NCI-H510A (cell line): Measurements from ENCODE around the gene SOAT2.
"Not testable (repeated sequence)": the region's sequence is repeated elsewhere in the genome, so short reads cannot be mapped to it uniquely, and the experiment has no call there.

Experiments used
- DNase-seq: peaks from one replicate; lab custom pipeline; 2025; lab: John Stamatoyannopoulos, UW

SOAT2 gene

DNA sequence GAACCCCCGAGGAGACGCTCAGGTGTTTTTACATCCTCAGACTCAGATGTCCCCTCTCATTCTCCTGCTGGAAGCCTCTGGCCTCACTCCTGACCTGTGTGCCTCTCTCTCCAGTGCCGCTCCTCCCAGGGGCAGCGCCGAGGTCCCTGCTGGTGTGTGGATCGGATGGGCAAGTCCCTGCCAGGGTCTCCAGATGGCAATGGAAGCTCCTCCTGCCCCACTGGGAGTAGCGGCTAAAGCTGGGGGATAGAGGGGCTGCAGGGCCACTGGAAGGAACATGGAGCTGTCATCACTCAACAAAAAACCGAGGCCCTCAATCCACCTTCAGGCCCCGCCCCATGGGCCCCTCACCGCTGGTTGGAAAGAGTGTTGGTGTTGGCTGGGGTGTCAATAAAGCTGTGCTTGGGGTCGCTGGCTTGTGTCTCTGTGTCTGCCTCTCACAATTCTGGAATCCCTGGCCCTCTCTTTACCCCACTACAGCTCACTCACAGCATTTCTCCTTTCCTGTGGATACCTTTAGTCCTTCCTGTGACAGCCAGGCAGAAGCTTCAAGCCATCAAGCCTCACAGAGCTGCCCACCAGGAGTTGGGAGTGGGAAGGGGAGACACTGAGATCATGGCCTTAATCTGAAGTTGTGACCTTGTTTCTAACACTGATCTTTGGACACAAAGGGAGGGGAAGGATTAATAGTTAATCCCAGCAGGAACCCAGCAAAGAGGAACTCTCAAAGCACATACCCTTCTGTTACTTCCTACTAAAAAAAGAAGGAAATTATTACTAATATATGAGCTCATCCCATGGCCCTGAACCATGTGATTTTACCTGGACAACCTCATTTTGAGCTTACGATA is 1.1 kb upstream of the SOAT2 start:
- no peak for DNase-seq

DNA sequence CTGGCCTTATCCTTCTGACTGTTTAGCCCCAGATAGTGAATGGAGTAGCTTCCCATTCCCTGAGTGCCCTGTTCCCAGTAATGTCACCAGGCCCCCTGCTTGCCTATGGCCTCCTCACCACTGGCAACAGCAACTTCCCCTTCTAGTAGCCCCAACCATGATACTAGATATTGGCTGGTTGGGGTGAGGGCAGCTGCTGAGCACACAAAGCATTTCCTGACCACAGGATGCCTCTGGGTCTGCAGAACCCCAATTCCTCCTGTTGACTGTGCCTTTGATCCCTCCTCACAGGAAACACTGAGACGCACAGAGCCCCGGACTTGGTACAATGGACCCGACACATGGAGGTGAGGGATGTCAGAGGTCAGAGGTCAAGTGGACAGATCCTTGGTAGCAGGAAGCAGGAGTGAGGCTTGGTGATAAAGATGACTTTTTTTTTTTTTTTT is 597 bp downstream of the SOAT2 start:
- no peak for DNase-seq

DNA sequence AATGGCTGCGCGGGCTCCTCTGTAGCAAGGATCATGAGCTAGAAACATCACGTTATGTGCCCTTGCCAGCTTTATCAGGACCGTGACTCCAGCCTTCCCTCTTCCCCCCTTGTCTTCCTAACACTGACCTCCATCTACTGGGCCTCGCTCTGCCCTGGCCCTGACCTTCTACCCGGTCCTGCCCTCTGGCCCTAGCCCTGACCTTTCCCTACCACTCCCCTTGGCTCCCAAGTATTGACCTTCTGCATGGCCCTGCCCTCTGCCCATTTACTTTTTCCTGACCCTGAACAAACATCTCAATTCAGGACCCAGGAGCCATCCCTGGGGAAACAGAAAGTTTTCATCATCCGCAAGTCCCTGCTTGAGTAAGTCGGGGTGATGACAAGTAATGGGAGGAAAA is 2.0 kb downstream of the SOAT2 start:
- no peak for DNase-seq

DNA sequence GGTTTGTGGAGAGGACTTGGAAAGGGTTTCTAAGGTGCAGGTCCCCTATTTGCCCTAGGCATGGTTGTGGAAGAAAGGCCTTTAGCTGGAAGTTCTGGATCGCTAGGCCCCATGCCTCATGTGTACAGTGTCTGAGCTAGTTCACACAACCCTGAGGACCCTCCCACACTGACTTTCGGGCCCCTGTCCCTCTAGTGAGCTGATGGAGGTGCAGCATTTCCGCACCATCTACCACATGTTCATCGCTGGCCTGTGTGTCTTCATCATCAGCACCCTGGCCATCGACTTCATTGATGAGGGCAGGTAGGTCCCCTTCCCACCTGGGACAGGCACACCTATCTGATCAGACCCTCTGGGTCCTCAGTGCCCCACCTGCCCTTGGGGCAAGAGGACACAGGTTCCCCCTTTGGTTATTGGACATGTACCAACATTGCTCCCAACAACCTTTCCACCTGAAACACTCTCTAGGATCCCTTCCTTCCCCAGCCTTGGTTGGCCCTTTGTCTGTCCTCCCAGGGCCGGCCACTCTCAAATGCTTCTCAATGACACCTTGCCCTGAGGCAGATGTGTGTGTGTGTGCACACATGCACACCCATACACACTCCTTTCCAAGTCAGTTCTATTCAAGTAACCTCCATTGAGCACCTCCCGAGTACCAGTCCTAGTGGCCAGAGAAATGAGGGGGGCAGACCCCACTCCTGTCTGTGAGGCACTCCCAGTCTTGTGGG is 2.6 kb downstream of the SOAT2 start:
- no peak for DNase-seq

DNA sequence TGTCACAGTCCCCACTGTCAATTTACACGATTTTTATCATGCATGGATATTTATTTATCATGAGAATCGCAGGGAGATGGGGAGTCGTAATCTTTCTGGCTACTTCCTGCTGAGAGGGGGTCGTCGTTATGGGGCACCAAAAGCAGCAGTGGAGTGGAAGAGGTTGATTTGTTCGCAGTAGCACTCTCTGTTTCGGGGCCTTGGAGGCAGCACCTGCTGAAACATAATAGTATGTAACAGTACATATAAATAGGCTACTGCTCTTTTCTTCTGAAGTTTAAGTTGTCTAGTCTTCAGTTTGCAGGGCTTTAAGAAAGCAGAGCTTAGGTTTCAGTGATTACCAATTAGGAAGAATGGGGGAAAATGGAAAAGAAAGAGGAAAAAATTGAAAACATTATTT is 3.8 kb downstream of the SOAT2 start:
- DNase-seq: no peak

DNA sequence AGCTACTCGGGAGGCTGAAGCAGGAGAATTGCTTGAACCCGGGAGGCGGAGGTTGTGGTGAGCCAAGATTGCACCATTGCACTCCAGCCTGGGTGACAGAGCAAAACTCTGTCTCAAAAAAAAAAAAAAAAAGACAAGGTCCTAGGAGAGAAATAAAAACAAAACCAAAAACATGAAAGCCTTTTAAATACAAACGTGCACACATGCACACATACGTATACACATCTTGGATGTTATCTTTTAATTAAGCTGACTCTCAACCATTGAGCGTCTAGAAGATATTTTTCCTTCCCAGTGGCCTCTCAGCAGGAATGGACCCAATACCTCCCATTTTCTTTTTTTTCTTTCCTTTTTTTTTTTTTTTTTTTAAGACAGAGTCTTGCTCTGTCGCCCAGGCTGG is 9.1 kb downstream of the SOAT2 start:
- not testable (repeated sequence) for DNase-seq

DNA sequence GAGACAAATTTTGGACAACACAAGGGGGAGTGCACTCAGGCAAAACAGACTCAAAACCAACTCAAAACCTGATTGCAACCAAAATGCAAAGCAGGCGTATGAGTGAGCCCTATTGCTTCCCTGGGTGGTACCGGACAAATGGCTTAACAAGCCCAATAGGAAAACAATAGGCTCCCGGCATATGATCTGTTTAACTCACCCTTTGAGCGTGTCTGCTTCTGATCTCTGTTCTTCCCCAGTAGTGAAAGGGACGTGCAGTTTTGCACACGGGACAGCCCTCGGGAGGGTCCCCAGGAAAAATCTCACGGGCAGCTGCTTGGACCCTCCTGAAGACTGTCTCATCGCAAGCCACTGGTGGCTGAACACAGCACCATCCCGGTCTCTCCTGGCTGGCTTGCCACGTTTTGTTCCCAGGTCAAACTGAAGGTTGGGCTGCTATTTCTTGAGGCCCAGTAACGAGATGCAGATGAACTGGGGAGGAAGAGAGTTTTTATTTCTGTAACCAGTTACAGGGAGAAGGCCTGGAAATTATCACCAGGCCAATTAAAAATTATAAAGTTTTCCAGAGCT is 9.9 kb downstream of the SOAT2 start:
- DNase-seq: no peak

DNA sequence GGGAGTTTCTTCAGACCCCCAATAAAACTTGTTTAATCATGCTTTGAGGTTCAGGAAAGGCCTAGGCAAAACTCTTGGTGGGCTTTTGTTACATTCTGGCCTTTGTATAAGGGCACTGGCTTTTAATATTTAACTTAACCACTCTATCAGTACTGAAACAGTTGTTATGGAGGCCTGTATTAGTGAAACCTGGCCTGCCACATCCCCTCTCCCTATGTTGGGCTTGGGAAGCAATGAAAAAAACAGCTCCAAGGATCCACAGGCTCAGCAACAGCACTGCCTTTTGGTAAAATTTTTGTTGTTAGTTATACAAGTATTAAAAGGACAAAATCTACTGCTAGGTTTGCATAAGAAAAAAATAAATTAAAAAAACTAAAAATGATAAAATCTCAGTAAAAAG is 10.7 kb downstream of the SOAT2 start:
- DNase-seq: no peak

DNA sequence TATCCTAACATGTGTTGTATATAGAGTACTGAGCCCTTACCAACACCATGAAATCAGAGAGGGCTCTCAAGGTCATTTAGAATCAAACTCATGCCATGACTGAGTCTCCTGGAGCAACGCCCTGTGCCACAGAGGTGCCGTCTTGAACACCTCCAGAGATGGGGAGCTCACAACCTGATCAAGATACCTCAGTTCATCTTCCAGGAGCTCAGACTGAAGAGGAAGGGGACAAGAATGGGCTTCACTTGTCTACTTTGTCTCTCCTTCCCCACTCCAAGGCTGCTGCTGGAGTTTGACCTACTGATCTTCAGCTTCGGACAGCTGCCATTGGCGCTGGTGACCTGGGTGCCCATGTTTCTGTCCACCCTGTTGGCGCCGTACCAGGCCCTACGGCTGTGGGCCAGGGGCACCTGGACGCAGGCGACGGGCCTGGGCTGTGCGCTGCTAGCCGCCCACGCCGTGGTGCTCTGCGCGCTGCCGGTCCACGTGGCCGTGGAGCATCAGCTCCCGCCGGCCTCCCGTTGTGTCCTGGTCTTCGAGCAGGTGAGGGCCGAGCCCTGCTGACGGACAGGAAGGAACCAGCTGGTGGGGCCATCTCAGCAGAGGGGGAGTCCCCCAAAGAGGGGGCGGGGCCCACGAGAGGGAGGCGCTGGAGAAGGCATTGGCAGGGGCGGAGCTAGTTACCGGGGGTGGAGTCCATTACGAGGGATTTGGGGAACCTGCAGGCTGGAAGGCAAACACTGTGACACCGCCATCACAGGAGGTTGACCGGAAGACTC is 12.0 kb downstream of the SOAT2 start:
- DNase-seq: no peak

DNA sequence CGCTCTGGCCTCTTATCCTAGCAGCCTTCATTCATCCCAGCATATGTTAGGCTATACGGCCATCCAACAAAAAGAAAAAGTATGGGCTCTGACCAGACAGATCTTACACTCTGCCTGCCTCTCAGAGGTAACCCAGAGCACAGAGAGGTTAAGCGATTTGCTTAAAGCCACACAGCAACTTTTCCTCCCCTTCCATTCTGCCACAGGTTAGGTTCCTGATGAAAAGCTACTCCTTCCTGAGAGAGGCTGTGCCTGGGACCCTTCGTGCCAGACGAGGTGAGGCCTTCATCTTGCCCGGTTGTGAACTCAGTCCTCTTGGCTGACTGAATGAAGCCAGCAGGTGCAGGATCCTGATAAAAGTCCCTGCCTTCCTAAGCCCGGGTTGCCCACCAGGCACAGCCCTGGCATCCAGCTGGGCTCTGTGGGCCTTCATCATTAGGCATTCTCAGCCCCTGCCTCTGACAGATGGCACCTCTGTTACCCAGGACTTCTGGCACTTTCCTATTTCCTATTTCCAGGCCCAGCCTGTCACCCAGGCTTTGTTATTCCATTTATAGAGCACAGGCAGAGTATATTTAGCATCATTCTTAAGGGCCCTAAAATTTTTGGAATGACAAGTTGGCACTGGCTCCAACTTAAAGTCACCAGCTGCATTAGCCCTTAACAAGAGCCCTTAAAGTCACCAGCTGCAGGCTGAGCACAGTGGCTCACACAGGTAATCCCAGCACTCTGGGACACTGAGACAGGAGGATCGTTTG is 12.8 kb downstream of the SOAT2 start:
- DNase-seq: no peak

DNA sequence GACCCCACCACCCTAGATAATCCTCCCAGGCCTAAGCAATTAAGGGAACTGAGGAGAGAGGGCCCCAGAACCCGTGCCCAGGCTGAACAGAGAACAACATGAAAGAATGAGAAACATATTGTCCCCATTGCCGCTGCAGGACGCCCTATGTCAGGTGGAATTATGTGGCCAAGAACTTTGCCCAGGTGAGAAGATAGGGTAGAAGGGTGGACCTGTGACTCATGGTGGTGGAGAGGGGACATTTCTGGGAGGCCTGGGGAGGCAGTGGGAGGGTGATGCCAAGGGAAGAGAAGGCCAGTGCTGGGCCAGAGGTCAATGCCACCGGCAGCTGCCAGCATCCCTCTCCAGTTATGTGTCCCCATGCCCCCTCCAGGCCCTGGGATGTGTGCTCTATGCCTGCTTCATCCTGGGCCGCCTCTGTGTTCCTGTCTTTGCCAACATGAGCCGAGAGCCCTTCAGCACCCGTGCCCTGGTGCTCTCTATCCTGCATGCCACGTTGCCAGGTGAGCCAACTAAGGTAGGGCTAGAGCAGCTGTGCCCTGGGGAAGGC is 15.5 kb downstream of the SOAT2 start:
- no peak for DNase-seq

DNA sequence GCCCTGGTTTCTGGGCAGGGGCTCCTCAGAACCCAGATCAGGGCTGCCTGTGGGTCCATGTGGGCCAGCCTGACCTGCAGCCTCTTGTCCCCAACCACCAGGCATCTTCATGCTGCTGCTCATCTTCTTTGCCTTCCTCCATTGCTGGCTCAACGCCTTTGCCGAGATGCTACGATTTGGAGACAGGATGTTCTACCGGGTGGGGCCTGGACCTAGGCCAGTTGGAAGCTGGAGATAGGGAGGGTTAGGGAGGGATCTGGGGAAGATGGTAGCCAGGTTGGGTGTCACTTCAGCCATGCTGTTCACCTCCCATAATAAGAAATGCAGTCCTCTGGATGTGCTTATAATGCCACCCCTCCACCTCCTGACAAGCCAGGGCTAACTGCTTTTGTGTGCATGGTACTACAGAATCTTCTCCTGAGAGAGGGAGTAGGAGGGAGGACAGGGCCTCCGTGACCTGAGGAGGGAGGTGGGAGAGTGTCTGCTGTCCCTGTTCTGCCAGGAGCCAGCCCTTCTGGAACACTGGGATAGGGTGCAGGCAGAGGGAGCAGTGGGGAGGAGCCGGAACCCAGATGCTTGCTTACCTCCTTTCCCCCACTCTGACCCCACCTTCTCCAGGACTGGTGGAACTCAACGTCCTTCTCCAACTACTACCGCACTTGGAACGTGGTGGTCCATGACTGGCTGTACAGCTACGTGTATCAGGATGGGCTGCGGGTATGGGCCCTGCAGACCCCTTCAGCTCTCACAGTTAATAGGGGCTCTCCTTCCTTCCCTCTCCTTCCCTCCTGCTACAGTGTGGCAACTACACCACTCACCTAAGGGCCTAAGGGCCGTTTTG is 17.6 kb downstream of the SOAT2 start:
- no peak for DNase-seq

DNA sequence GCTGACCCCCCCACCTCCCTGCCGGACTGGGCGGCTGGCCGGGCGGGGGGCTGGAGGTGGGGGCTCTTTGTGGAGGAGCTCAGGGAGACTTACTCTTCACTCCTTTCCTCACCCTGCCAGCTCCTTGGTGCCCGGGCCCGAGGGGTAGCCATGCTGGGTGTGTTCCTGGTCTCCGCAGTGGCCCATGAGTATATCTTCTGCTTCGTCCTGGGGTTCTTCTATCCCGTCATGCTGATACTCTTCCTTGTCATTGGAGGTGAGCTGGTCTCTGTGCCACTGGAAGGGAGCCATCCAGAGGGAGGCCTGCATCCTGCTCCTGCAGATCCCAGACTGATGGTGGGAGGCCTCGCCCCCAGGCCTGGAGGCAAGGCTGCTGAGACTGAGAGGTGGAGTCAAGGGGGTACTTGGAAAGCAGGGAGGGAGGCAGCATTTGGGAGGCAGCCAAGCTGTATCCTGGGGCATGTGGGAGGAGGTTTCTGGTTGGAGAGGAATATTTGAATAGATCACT is 19.7 kb downstream of the SOAT2 start:
- no peak for DNase-seq

DNA sequence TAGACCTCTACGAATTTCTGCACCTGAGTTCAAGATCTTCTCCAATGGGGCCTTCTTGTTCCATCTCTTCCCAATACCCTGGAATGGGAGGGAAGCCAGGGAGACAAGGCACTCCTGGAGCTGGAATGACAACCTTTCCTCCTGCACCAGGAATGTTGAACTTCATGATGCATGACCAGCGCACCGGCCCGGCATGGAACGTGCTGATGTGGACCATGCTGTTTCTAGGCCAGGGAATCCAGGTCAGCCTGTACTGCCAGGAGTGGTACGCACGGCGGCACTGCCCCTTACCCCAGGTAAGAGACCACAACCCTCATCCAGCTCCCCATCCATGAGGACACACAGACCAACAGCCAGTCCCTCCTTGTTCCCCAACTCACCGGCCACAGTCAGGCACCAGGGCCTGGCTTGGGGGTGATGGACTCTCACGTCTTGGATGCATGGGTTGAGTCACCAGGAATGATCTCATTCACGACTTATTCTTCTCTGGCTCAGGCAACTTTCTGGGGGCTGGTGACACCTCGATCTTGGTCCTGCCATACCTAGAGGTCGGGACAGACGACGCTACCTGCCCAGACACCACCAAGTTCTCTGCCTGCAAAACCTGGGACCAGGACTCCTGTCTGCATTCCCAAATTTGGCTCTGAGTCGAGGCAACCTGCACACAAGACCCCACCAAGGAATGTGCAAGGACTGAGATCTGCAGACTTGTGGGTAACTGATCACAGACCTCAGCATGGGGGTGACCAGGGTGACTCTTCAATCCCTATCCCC is 20.5 kb downstream of the SOAT2 start:
- no peak for DNase-seq

DNA sequence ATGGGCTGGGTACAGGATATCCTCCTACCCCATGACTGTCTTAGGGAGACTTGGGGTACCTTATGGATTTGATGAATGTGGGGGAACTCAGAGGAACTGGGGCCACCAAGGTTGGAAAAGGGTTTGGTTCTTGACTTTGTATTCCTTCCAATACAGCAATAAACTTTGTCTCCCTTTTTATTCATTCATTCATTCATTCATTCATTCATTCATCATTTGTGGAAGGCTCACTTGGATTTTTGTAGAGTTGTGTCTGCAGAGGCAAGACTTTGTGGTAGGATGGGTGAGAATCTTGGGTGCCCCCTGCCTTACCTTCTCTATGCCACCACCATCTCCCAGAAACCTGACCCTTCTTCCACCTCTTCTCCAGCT is 21.1 kb downstream of the SOAT2 start:
- no peak for DNase-seq

DNA sequence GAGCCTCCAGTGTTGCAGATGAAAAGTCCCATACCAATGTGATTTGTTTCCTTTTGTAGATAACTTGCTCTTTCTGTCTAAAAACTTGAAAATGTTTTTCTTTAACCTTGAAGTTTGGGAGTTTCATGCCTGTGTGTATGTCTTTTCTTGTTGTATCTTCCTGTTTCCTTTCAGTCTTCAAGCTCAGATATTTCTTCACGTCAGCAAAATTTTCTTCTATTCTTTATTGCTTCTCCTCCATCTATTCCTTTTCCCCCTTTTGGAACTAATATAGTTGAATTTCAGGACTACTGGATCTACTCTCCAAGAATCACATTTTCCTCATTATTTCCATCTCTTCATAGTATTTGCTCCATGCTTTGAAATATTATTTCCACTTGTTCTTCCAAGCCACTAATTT is 23.9 kb downstream of the SOAT2 start:
- DNase-seq: no peak

DNA sequence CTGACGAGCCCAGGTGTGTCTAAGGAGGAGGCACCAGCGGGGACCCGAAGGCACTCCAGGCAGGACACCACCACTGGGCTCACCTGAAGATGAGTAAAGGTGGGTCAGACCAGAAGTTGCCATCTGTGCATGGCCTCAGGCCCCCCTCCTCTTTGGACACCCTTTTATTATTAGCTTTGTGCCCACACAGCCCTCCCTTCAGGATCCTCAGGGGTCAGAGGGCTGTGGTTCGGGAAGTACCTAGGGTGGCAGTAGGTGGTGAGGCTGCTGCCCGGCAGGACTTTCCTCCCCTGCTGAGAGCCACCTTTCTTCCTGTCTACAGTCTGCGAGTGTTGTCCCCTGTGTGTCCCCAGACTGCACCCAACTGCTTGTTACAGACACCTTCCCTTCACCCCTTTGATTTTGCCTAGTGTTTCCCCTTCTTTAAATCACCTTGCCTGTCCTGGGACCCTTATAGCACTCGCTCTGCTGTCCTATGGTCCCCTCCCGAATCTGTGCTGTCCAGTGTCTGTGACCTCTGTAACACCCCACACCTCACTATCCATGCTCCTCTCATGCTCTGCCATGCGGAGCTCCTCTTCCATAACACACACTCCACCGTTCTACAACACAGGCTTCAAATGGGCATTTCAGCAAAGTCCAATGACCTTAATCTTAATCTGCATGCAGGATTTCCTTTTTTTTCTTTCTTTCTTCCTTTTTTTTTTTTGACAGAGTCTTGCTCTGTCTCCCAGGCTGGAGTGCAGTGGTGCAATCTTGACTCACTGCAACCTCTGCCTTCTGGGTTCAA is 25.7 kb downstream of the SOAT2 start:
- no peak for DNase-seq

DNA sequence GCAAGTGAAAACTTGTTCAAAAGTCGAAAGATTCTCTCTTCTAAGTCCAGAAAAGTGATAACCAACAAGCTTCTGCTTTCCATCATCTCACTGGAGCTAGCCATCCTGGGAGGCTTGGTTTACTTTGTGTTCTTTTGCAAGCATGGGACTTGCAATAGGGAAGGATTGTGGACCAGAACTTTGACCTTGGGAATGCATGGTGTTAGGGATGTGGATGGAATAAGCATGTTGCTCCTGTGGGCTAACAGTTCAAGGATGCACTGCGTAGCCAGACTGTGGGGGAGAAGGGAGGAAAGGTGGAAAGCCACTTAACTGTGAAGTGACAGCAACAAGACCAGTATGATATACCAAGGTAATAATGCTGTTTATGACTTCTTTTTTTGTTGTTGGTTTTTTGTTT is 28.6 kb downstream of the SOAT2 start:
- no peak for DNase-seq

DNA sequence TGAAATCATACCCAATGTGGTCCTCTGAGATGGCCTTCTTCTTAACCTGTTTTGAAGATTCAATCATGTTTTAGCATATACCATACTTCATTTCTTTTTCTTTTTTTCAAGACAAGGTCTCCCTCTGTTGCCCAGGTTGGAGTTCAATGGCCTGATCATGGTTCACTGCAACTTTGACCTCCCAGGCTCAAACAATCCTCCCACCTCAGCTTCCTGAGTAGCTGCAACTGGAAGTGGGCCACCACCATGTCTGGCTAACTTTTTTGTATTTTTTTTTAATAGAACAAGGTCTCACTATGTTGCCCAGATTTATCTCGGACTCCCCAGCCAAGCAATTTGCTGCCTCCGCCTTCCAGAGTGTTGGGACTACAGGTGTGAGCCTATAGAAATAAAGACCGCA is 30.4 kb downstream of the SOAT2 start:
- no peak for DNase-seq
